ENCODE results near the gene GFRA1.
"Not testable (repeated sequence)": the region's sequence is repeated elsewhere in the genome, so short reads cannot be mapped to it uniquely, and the experiment has no call there.

GFRA1 gene

DNA sequence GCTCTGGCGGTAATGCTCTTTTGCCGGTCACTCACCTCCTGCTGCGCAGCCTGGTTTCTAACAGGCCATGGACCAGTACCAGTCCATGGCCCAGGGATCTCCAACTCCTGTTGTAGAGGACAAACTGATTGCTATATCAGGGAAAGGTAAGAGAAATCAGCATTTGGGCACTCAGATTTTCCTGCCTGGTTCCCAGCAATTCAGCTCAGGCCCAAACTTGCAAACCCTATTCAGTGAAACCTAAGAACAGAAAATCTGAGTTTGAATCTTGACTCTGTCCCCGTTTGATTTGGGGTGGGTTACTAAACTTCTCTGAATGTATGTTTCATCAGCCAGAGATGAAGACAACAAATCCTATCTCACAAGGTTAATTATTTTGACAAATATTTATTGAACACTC lies 77.4 kb downstream of the GFRA1 start:
- DNase-seq = no peak

- DNase-seq = no peak
Measured at GRCh38 chr10:116195039-116195438, 78.0 kb downstream of the GFRA1 start.

GRCh38 chr10:116194061-116194460 lies 78.9 kb downstream of the GFRA1 start:
- DNase-seq = no peak

DNA sequence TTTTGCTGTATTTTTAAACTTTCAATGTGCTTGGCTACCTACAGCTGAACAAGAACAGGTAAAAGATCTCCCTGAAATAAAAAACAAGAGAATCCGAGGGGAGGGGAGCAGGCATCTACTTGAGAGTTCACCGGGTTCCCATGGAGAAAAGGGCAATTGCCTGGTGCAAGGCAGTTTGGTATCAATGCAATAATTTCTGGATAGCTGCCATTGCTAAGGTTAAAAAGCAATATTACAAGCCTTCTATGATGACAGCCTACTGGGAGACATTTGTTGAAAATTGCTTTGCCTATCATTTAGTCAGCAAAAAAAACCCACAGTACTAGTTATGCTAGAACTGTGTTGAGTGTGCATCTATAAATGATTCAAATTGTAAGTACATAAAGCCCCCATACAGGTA lies 82.1 kb downstream of the GFRA1 start:
- no peak for DNase-seq

- DNase-seq = no peak
Measured at GRCh38 chr10:116186273-116186672, 86.7 kb downstream of the GFRA1 start.

DNA sequence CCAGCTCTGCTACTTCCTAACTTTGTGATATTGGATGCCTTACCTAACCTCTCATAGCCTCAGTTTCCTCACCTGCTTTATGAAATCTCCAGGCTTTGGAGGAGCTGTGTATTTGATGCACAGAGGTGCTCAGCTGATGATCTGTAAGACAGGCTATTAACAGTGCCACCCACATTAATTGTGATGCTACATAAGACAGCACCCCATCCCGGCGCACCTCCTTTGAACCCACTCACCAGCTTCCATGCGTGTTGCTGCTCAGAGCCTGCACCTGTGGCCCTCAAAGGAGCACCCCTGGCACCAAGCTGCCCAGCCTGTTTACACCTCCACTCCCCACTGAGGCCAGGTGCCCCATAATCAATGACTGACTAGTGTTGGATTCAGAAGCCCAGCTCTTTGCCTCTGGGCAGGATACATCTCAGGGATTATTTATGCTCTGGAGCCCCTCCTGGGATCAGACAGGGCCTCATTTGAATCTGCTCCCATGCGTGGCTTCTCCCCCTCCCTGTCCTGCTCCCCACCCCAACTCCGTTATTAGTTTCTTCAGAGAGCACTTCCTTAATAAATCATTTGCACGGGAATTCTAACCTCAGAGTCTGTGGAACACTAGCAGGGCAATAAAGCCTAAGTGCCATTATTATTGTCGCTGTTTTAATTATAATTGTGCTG lies 87.7 kb downstream of the GFRA1 start:
- DNase-seq = no peak

DNA sequence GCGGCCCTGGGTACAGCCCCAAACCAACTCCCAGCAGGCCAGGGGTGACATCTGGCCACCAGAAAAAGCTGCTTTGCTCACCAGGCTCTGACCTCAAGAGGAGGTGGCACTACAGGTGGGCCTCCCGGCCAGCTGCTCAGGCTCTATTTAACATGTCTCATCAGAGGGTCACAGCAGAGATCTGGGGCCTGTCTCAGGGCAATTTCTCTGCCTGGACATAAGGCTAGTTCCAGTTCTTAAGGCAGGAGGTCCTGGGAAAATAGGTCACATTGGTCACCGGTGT lies 88.6 kb downstream of the GFRA1 start:
- DNase-seq = no peak

DNA sequence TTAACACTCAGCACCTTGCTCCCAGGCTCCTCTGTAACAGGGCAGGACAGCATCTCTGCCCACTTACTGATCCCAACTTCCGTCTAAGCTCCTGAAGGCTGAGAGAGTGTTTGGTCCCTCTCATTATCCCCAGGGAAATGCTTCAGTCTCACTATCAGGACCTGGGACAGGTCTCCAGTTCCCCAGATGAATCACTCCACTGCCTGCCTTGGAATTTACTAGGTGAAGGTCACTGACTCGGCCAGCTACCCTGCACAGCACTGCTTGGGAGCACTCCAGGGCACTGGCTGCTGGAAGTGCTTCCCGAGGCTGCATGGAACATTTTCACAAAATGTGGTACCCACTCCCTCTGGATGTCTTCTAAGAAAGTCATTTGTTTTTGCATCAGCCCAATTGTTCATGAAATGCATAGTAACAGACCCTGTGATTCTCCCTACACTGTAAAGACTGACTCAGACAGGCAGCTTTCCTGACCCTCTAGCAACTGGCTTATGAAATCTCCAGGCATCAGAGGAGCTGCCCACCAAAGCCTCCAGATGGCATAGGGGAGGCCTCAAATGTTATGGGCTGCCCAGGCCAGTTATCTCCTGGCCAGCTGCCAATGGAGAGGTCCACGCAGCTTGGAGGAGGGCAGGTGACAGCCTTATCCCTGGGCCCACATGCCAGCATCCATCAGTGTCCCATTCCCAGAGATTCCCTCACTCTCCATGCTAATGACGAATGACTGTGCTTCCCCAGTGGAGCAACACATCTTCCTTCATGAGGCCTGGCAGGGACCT lies 89.1 kb downstream of the GFRA1 start:
- no peak for DNase-seq

DNA sequence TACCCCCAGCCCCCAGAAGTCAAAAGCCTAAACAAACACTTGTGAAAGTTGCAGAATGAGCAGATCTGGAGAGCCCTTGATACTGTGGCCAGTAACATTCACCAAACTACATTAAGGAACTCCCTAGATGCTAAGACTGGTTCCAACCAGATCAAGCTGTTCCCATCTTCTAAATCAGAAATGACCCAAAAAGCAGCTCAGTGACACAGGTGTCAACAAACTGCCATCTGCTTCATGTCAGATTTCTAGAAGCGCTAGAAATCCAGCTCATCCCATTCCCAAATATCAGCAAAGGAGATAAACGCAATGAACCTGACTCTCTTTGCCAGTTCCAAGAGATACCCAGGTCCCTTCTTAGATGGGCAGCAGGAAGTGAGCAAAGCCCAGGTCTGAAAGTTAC lies 90.6 kb downstream of the GFRA1 start:
- DNase-seq = no peak

GRCh38 chr10:116178086-116178605 lies 94.9 kb downstream of the GFRA1 start:
- DNase-seq = no peak

DNA sequence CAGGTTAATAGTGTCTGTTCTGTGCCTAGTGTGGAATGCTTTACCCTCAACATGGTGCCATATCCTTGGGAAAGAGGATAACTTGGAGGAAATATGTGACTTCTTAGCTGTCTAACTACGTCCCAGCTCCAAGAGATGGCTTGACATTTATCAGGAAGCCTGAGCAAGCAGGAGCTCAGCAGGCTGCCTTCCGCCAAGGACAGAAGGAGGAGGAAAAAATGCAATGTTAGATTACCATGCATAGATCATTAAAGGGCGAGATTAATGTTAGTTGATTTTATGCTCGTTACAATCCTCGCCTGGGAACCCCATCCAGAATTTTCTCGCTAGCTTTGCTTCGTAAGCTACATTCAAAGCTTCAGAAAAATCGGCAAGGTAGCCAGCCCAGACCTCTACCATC lies 97.8 kb downstream of the GFRA1 start:
- no peak for DNase-seq

DNA sequence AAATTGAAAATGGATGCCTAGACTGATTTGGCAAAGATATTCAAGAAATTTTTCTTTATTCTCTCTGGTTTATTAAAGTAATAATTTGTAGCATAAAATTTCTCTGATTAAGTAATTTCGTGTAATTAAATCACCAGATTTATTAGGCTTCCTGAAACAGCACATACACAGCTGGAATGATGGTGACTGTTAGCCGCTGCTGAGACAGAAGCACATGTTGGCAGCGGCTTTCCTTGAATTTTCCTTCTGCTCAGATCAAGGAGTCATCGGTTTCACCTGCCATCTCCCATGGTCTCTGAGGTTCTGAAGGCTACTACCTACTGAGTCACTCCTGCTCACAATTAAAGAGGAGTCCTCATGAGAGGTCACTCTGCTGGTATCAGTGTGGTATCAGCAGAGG lies 101.5 kb downstream of the GFRA1 start:
- DNase-seq = no peak

GRCh38 chr10:116170815-116171250 lies 102.2 kb downstream of the GFRA1 start:
- no peak for DNase-seq

DNA sequence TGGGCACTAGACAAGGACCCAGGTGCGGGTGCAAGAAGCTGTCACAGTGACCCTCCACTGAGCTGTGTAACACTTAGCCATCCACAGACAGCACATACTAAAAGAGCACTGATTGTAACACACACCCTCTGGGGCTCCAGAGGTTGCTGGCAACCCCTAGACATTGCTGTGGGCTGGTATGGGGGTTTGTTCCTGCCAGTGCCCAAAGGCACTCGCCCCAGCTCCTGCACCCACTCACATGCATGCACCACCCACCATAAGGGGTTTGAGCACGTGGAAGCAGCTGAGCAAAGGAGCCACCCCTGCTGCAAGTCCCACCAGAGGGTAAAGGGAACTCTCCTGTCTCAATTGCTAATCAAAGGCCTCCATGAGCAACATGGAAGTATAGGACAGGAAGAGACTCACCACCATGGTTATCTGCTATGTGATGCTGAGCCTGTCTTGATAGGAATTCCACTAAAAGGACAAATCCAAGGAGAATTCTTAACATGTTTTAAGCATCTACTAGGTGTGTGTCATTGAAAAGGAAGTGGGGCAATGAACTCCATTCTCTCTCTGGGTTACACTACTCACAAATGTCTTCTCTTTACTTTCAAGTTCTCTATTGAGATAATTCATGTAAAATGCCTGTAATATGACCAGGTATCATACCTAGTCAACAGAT lies 103.1 kb downstream of the GFRA1 start:
- DNase-seq = no peak

DNA sequence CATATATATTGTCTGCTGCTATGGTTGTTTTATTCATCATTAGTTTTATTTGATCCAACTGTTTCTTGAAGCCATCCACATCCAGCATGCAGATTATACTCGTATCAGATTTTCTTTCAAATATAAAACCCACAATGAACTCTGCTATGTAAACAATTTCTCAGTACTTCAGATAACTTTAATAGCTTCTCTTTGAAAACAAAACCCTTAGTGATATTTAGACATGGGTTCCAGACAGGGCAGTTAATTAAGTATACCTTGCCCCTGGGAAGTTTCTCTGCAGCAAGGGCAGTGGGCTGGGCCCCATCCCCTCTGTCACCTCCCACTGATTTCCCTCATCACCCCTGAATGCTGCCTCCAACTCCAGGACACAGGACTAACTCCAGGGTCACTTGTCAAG lies 104.3 kb downstream of the GFRA1 start:
- no peak for DNase-seq

DNA sequence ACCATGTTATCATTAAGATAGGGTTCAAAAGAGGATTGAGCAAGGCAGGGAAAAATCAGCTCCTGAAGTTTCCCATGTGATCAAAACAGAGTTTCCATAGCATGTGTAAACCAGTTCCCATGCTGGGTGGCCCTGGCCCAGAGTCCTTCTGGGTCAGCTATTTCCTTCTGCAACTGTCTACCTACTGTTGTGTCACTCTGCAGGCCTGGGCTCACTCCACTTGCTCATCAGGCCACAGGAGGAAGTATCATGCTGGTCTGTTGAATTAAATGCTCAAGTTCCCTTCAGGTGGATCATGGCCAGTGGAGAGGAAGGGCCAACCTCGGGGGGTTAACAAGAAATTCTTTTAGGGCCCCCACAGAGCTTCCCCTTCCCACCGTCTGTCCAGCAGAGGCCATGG lies 104.7 kb downstream of the GFRA1 start:
- no peak for DNase-seq

DNA sequence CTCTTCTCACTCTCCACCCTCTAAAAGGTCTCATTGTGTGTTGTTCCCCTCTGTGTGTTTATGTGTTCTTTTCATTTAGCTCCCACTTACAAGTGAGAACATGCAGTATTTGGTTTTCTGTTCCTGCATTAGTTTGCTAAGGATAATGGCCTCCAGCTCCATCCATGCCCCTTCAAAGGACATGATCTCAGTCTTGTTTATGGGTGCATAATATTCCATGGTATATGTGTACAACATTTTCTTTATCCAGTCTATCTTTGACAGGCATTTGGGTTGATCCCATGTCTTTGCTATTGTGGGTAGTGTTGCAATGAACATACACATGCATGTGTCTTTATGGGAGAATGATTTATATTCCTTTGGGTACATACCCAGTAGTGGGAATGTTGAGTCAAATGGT lies 107.1 kb downstream of the GFRA1 start:
- not testable (repeated sequence) for DNase-seq

- no peak for DNase-seq
Measured at GRCh38 chr10:116164291-116164690, 108.7 kb downstream of the GFRA1 start.

DNA sequence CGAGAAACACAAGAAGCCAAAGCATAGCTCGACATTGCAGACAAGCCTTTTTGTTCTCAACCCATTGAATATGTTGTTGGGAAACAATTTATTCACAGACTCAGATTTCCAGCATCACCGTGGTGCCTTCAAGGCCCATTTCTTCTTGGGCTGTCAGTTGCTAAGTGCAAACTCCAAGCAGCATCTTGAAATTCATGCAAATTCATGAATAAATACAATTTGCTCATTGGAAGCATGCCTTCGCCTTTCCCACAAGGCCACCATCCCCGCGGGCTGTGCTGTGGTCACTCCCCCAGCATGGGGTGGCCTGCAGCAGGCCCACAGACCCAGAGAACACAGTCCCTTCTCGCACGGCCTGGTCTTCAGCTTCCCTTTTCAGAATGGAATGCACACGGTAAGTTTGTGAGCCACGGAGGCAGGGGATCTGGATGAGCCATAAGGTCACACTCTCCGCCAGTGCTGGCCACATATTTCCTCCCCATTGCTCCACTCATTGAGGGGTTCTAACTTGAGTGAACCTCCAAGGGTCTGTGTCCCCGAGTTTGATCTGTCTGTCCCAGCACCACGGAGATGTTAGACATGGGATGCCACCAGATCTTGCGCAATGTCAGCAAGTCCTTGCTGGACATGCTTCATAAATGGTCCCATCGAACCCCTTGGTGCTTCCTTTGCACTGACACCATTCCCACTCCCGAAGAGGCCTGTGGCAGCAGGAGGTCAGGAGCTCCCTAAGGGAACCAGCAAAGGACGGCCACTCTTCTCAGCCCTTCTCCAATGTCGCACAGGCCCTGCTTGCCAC lies 109.5 kb downstream of the GFRA1 start:
- no peak for DNase-seq

DNA sequence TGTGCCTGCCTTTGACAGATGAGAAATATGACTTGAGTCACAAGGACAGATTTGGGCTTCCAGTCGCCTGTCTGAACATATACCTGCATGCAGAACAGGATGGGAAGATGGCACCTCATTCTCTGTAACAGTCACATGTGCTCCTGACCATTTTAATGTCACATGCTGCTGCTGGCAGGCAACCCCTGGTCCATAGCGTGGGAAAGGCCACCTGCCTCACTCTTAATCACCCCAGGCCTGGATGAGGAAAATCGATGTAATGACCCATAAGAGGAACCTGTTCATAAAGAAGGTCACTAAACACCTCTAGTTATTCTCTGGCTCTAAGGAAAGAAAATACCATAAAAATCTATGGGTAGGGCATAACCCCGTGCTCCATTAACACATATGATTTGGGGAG lies 110.2 kb downstream of the GFRA1 start:
- no peak for DNase-seq

DNA sequence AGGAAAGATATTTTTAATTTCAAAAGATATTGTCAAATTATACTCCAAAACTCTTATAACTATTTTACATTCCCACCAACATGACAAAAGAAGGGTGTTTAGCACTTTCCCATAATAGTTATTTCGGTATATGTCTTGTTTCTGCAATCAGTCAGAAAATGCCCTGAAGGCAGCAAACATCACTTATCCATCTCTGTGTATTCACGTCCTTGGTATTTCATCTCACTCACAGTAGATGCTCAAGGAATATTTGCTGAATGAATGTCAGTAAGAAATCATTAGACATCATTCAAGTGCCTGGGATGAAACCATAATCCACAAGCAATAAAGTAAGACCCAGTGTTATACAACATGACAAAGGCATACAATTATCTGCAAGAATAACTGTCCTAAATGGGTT lies 112.7 kb downstream of the GFRA1 start:
- no peak for DNase-seq

GRCh38 chr10:116159197-116159596 lies 113.8 kb downstream of the GFRA1 start:
- no peak for DNase-seq

DNA sequence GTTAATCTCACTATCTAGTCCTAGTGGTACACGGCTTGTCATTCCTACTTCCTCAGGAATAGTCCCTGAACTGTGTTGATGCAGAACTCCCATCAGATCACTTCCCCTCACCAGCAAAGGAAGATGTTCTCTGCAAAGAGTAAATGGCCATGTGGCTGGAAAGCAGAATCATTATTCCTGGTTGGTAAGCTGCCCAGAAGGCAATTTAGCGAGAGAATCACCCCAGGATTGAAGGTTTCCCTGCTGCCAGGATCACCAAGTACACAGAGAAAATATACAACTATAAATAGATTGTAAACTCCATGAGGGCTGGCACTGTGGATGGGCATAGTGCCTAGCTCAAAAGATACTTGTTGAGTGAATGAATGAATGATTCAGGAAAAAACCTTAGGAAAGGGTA lies 115.0 kb downstream of the GFRA1 start:
- no peak for DNase-seq

Data from T-helper 9 cell (primary cell).